Trophoblast cell (in vitro differentiated cells and primary cell): ENCODE data around the gene TCERG1L.
"Not testable (repeated sequence)": the region's sequence is repeated elsewhere in the genome, so short reads cannot be mapped to it uniquely, and the experiment has no call there.

Experiments
- DNase-seq, 2 donors: peaks; one replicate each; pipeline ENCODE4 v3.0.0-alpha.2; 2016
- H2AFZ ChIP-seq: 2 replicates; pipeline ENCODE4 v1.6.1; 2013; ENCODE audit warnings: low read length, moderate library complexity, mild to moderate bottlenecking; ENCODE audit not compliant: insufficient read depth, poor library complexity
- H2AK5ac ChIP-seq: 2 replicates; pipeline ENCODE4 v1.6.1; 2013; ENCODE audit warnings: mild to moderate bottlenecking, low read length
- H2BK120ac ChIP-seq: 2 replicates; pipeline ENCODE4 v1.6.1; 2013; ENCODE audit warnings: low read length, mild to moderate bottlenecking, moderate library complexity; ENCODE audit not compliant: insufficient read depth, poor library complexity
- H2BK12ac ChIP-seq: 2 replicates; pipeline ENCODE4 v1.6.1; 2013; ENCODE audit warnings: mild to moderate bottlenecking, low read length, moderate library complexity
- H2BK5ac ChIP-seq: 2 replicates; pipeline ENCODE4 v1.6.1; 2013; ENCODE audit warnings: low read length, low read depth, moderate library complexity, mild to moderate bottlenecking; ENCODE audit not compliant: poor library complexity
- H3K14ac ChIP-seq: 2 replicates; pipeline ENCODE4 v1.6.1; 2013; ENCODE audit warnings: mild to moderate bottlenecking, low read length
- H3K18ac ChIP-seq: 2 replicates; pipeline ENCODE4 v1.6.1; 2013; ENCODE audit warnings: mild to moderate bottlenecking, low read length
- H3K23ac ChIP-seq: 2 replicates; pipeline ENCODE4 v1.6.1; 2013; ENCODE audit warnings: low read length
- H3K27ac ChIP-seq: 2 replicates; pipeline ENCODE4 v1.5.1; 2013; ENCODE audit warnings: low read depth, mild to moderate bottlenecking, inconsistent platforms, low read length, moderate library complexity
- H3K27me3 ChIP-seq: 2 replicates; pipeline ENCODE4 v1.6.1; 2013; ENCODE audit warnings: inconsistent platforms, mild to moderate bottlenecking, low read length, moderate library complexity; ENCODE audit not compliant: insufficient read depth
- H3K36me3 ChIP-seq, 2 experiments: 1 replicate in 1 of 2; 2 replicates in 1 of 2; pipeline ENCODE4 v1.6.1; 2013; ENCODE audit warnings: low read length in 2 of 2, mild to moderate bottlenecking in 2 of 2, moderate library complexity in 1 of 2; ENCODE audit not compliant: insufficient read depth in 2 of 2, control insufficient read depth in 1 of 2
- H3K4ac ChIP-seq: 2 replicates; pipeline ENCODE4 v1.6.1; 2013; ENCODE audit warnings: low read depth, mild to moderate bottlenecking, low read length, moderate library complexity
- H3K4me1 ChIP-seq, 2 experiments: 1 replicate in 1 of 2; 2 replicates in 1 of 2; pipeline ENCODE4 v1.6.1; 2013; ENCODE audit warnings: low read length in 2 of 2, mild to moderate bottlenecking in 2 of 2, moderate library complexity in 1 of 2; ENCODE audit not compliant: insufficient read depth in 2 of 2, control insufficient read depth in 1 of 2
- H3K4me2 ChIP-seq: 2 replicates; pipeline ENCODE4 v1.6.1; 2013; ENCODE audit warnings: inconsistent platforms, mild to moderate bottlenecking, low read length, moderate library complexity
- H3K4me3 ChIP-seq: 2 replicates; pipeline ENCODE4 v1.5.1; 2013; ENCODE audit warnings: mild to moderate bottlenecking, low read depth, low read length, inconsistent platforms
- H3K79me1 ChIP-seq: one replicate; pipeline ENCODE4 v1.6.1; 2013; ENCODE audit warnings: low read length
- H3K79me2 ChIP-seq: 2 replicates; pipeline ENCODE4 v1.6.1; 2013; ENCODE audit warnings: low read length, mild to moderate bottlenecking; ENCODE audit not compliant: control insufficient read depth, insufficient read depth, poor library complexity
- H3K9ac ChIP-seq: 2 replicates; pipeline ENCODE4 v1.6.1; 2013; ENCODE audit warnings: mild to moderate bottlenecking, low read length
- H3K9me3 ChIP-seq: 2 replicates; pipeline ENCODE4 v1.6.1; 2013; ENCODE audit warnings: low read depth, mild to moderate bottlenecking, control low read depth, inconsistent platforms, low read length; ENCODE audit not compliant: insufficient read depth
- H4K12ac ChIP-seq: 2 replicates; pipeline ENCODE4 v1.6.1; 2013; ENCODE audit warnings: low read depth, mild to moderate bottlenecking, low read length, moderate library complexity
- H4K8ac ChIP-seq: 2 replicates; pipeline ENCODE4 v1.6.1; 2013; ENCODE audit warnings: low read depth, mild to moderate bottlenecking, low read length, moderate library complexity
- H4K91ac ChIP-seq: one replicate; pipeline ENCODE4 v1.6.1; 2013; ENCODE audit warnings: low read depth, mild to moderate bottlenecking, low read length, moderate library complexity
- WGBS: extraction: QIAGEN DNeasy Blood & Tissue Kit; methylation state at CpG from one replicate; pipeline ENCODE4 v1.1.7; 2013; ENCODE audit warnings: missing lambda C conversion rate; ENCODE audit not compliant: insufficient read length, insufficient coverage; ENCODE audit errors: extremely low coverage; 5-methylcytosine and 5-hydroxymethylcytosine counted together

Gene TCERG1L

GRCh38 chr10:131081376-131081775 lies 230.1 kb downstream of the TCERG1L start:
- Histone ChIP-seq H3K4me1 (peaks cover 24 to 25% of the 10 kb centered on the region in 2 experiments), H4K8ac (no peak overlapping the region), H3K4ac (no peak overlapping the region), H3K27me3 (no peaks in the 10 kb centered on the region), H3K27ac (no peak overlapping the region), H3K4me3 (no peak overlapping the region), H2BK12ac (no peak overlapping the region), H3K36me3 (no peaks in the 10 kb centered on the region), H2BK120ac (no peak overlapping the region), H3K79me1 (peaks cover 19% of the 10 kb centered on the region), H2AK5ac (no peak overlapping the region), H3K18ac (no peak overlapping the region), H3K9ac (no peak overlapping the region), H3K14ac (no peak overlapping the region), H2BK5ac (no peak overlapping the region), H3K79me2 (no peaks in the 10 kb centered on the region), H3K23ac (no peak overlapping the region), H4K12ac (no peak overlapping the region), H4K91ac (no peak overlapping the region), H2AFZ (no peak overlapping the region), H3K4me2 (no peak overlapping the region), H3K9me3 (peaks cover 2% of the 10 kb centered on the region)
- DNase-seq, result no peak
- no CpG with 5 or more reads among the region's 6 CpGs for WGBS

DNA sequence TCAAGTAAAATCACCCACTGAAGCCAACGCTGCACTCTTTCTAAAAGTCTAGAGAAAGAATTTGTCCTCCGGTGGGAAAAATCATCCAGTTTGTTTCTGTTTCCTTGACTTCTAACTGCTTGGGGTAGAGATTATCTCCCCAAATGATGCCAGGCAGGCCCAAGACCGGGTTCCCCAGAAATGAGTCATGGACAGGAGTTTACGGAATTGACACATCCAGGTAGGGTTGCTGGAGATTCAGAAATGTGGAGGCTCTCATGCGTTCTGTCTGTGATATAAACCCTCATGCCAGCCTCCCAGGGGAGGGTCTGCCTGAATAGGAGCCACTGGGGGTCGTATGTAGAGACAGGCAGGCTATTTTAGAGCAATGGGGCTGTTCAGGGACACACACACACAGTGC lies 230.9 kb downstream of the TCERG1L start:
- no peak overlapping the region for H2AFZ ChIP-seq
- H3K18ac ChIP-seq, result no peak overlapping the region
- H3K79me1 ChIP-seq, result peaks cover 14% of the 10 kb centered on the region
- H3K27ac ChIP-seq, result no peak overlapping the region
- no peak overlapping the region for H2AK5ac ChIP-seq
- H3K27me3 ChIP-seq, result no peaks in the 10 kb centered on the region
- H3K23ac ChIP-seq, result no peak overlapping the region
- no peak overlapping the region for H4K12ac ChIP-seq
- no peaks in the 10 kb centered on the region for H3K36me3 ChIP-seq
- no peak overlapping the region for H2BK5ac ChIP-seq
- H3K14ac ChIP-seq, result no peak overlapping the region
- no peak overlapping the region for H4K8ac ChIP-seq
- H3K4me2 ChIP-seq, result no peak overlapping the region
- no peaks in the 10 kb centered on the region for H3K9me3 ChIP-seq
- peaks cover 18% of the 10 kb centered on the region in 2 experiments for H3K4me1 ChIP-seq
- no peak overlapping the region for H3K9ac ChIP-seq
- DNase-seq, result no peak
- H4K91ac ChIP-seq, result no peak overlapping the region
- H2BK120ac ChIP-seq, result no peak overlapping the region
- H3K4me3 ChIP-seq, result no peak overlapping the region
- no peak overlapping the region for H2BK12ac ChIP-seq
- WGBS, result no CpG with 5 or more reads among the region's 6 CpGs
- no peaks in the 10 kb centered on the region for H3K79me2 ChIP-seq
- H3K4ac ChIP-seq, result no peak overlapping the region

- Histone ChIP-seq H3K4ac (no peak overlapping the region), H3K27ac (no peak overlapping the region), H2BK5ac (no peak overlapping the region), H4K8ac (no peak overlapping the region), H4K91ac (no peak overlapping the region), H2AFZ (no peak overlapping the region), H3K23ac (no peak overlapping the region), H2BK120ac (no peak overlapping the region), H3K79me1 (peaks cover 8% of the 10 kb centered on the region), H2AK5ac (no peak overlapping the region), H3K79me2 (no peaks in the 10 kb centered on the region), H4K12ac (no peak overlapping the region), H3K14ac (no peak overlapping the region), H2BK12ac (no peak overlapping the region), H3K4me1 (peaks cover 12% of the 10 kb centered on the region in 2 experiments), H3K27me3 (no peaks in the 10 kb centered on the region), H3K4me2 (no peak overlapping the region), H3K36me3 (no peaks in the 10 kb centered on the region), H3K9ac (no peak overlapping the region), H3K4me3 (no peak overlapping the region), H3K18ac (no peak overlapping the region), H3K9me3 (peaks cover 5% of the 10 kb centered on the region)
- WGBS, result no CpG with 5 or more reads among the region's 8 CpGs
- DNase-seq, result no peak
These were observed 232.2 kb downstream of the TCERG1L start for GRCh38 chr10:131079314-131079713.

GRCh38 chr10:131078882-131079280 lies 232.6 kb downstream of the TCERG1L start:
- not testable (repeated sequence) for H3K36me3 ChIP-seq, H3K27me3 ChIP-seq, H4K91ac ChIP-seq, H2AK5ac ChIP-seq, H2BK5ac ChIP-seq, H3K4me3 ChIP-seq, H3K9me3 ChIP-seq, H3K9ac ChIP-seq, H4K12ac ChIP-seq, H3K14ac ChIP-seq, H3K79me2 ChIP-seq, H2BK120ac ChIP-seq, H3K4me2 ChIP-seq, H3K4ac ChIP-seq, H3K27ac ChIP-seq, H3K79me1 ChIP-seq, H2AFZ ChIP-seq, H4K8ac ChIP-seq, H3K18ac ChIP-seq, H3K23ac ChIP-seq, DNase-seq, H2BK12ac ChIP-seq
- WGBS, result no CpG with 5 or more reads among the region's 19 CpGs
- H3K4me1 ChIP-seq, result peaks cover 8 to 10% of the 10 kb centered on the region in 2 experiments
